Neuron (in vitro differentiated cells): ENCODE measurements around the gene SPAG17.

Experiments
- H2AFZ ChIP-seq: one replicate; pipeline ENCODE4 v1.6.1; 2013; ENCODE audit warnings: low read depth, mild to moderate bottlenecking, inconsistent platforms, low read length, moderate library complexity
- H3K27me3 ChIP-seq: one replicate; pipeline ENCODE4 v1.6.1; 2013; ENCODE audit warnings: low read length; ENCODE audit not compliant: insufficient read depth
- H3K36me3 ChIP-seq: one replicate; pipeline ENCODE4 v1.6.1; 2013; ENCODE audit warnings: low read length; ENCODE audit not compliant: insufficient read depth
- H3K4me1 ChIP-seq: one replicate; pipeline ENCODE4 v1.6.1; 2013; ENCODE audit warnings: low read length; ENCODE audit not compliant: insufficient read depth
- H3K4me3 ChIP-seq: 2 replicates; pipeline ENCODE4 v1.5.1; 2013; ENCODE audit warnings: mild to moderate bottlenecking, low read length, moderate library complexity
- H3K9me3 ChIP-seq: one replicate; pipeline ENCODE4 v1.6.1; 2013; ENCODE audit warnings: low read length

The SPAG17 gene

DNA sequence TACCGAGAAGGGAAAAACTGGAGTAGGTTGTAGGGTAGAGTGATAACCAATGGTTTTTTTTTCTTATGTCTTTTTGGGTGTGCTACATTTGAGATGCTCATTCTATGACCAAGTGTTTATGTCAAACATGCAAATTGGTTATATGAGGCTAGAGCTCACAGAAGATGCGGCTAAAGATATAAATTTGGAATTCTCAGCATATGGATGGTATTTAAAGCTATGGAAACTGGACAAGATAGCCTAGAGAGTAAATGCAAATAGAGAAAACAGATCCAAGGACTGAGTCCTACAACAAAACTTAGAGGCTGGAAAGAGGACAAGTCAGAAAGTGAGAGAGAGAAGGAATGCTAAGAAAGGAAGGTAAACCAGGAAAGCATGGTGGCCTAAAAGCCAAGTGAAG, 263.0 kb downstream of the SPAG17 start:
- H3K27me3 ChIP-seq: no peaks in the 10 kb centered on the region
- H2AFZ ChIP-seq: no peak overlapping the region
- no peak overlapping the region for H3K4me3 ChIP-seq
- H3K4me1 ChIP-seq: peaks cover 2% of the 10 kb centered on the region
- H3K9me3 ChIP-seq: no peaks in the 10 kb centered on the region
- peaks cover 30% of the 10 kb centered on the region for H3K36me3 ChIP-seq

DNA sequence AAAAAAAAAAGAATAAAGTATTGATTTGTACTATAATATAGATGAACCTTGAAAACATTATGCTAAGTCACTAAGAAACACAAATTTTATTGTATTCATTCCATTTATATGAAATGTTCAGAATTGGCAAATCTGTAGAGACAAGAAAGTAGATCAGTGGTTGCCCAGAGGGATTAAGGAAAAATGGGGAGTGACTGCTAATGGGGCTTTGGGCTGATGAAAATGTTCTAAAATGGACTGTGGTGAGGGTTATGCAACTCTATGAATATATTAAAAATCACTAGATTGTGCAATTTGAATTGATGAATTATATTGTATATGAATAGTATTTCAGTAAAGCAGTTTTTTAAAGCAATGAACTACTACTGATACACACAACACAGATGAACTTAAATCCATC, 265.7 kb downstream of the SPAG17 start:
- no peak overlapping the region for H3K4me3 ChIP-seq
- no peaks in the 10 kb centered on the region for H3K27me3 ChIP-seq
- no peaks in the 10 kb centered on the region for H3K9me3 ChIP-seq
- no peak overlapping the region for H2AFZ ChIP-seq
- peaks cover 48% of the 10 kb centered on the region for H3K36me3 ChIP-seq
- peaks cover 2% of the 10 kb centered on the region for H3K4me1 ChIP-seq

DNA sequence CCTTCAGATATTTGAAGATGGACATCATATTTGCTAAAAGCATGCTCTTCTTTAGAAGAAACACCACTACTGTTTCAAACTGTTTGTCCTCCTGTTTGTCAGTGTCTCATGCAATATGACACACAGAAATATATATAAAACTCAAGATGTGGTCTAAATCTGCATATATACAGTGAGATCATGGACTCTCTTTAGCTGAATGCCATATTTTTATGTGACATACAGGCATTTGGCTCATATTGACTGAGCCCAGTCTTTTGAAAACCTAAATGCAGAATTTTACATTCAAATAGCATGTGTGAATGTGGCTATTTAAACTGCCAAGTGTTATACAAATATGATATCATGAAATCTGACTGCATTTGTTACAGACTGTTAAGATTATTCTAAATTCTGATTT, 274.0 kb downstream of the SPAG17 start:
- peaks cover 72% of the 10 kb centered on the region for H3K36me3 ChIP-seq
- no peak overlapping the region for H2AFZ ChIP-seq
- no peaks in the 10 kb centered on the region for H3K27me3 ChIP-seq
- no peak overlapping the region for H3K4me3 ChIP-seq
- no peaks in the 10 kb centered on the region for H3K9me3 ChIP-seq
- no peaks in the 10 kb centered on the region for H3K4me1 ChIP-seq

DNA sequence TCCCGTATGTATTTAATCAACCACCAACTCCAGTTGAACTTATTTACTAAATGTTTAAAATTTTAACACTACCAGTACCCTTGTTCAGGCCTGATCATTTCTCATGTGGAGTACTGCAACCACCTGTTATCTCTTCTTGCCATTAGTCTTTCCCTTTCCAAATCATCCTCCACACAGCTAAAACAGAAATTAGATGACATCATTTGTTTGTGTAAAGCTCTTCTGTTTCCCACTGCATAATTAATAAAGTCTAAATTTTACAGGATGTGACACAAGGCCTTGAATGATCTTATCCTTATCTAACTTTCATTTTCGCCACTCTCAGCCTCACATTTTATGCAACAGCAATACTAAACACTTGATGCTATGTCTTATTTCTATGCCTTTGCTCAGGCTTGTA, 280.0 kb downstream of the SPAG17 start:
- no peak overlapping the region for H2AFZ ChIP-seq
- H3K4me1 ChIP-seq: no peaks in the 10 kb centered on the region
- H3K27me3 ChIP-seq: no peaks in the 10 kb centered on the region
- H3K9me3 ChIP-seq: no peaks in the 10 kb centered on the region
- H3K4me3 ChIP-seq: no peak overlapping the region
- peaks cover 61% of the 10 kb centered on the region for H3K36me3 ChIP-seq

DNA sequence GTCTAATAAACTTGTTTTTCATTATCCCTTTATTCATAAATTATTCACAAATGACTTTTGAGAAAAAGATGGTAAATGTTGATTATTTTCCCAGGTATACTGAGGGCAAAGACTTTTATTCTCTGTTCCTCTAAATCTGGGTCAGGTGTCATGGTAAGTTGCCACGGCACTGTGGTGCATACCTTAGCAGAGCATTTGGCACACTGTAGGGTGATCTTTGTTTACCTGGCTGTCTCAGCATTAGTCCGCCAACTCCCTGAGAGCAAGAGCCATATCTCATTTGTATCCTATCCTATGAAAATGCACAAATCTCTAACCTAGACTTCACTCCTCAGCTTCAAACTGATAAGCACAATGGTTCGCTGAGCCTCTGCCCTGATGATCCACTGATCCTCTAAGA, 280.5 kb downstream of the SPAG17 start:
- no peaks in the 10 kb centered on the region for H3K4me1 ChIP-seq

More for the DNA sequence above, 280.5 kb downstream of the SPAG17 start:
- Histone ChIP-seq H3K9me3 (no peaks in the 10 kb centered on the region), H3K36me3 (peaks cover 57% of the 10 kb centered on the region), H3K27me3 (no peaks in the 10 kb centered on the region), H3K4me3 (no peak overlapping the region), H2AFZ (no peak overlapping the region)
